K562 treated with DMSO at 1 percent for 4 hours (cell line): ENCODE results near the gene PRKAA2. TPM values are rescaled to one million over a fixed set of nuclear protein-coding genes. Genes with fewer than 3 reads are reported as not detected.

Experiments
- total RNA-seq: library from RNA; unstranded; fragments of 300-600 nt; gene quantifications from 2 replicates; pipeline ENCODE4 v1.2.3, GENCODE V29; 2022; ENCODE audit not compliant: insufficient read depth

The PRKAA2 gene
- not detected in 2 replicates for total RNA-seq

GRCh38 chr1:56644919-56645676 is at the start of gene PRKAA2:
PRKAA2 (plus strand) TSS chr1:56645314; CDS start chr1:56645388, 74 bp downstream.

Other genes starting within 250 kb of the PRKAA2 start
- 1.5 TPM in 1 of 2 replicates, not detected in the other for gene PLPP3, start 65.8 kb upstream of the PRKAA2 start, total RNA-seq
- gene FYB2, start 174.1 kb downstream of the PRKAA2 start, total RNA-seq, result 1.4 and 2.7 TPM in 2 replicates
- not detected in 2 replicates for gene C8A, start 209.5 kb downstream of the PRKAA2 start, total RNA-seq